Cardiac fibroblast (primary cell): ENCODE results near the gene TIMELESS.
"Not testable (repeated sequence)": the region's sequence is repeated elsewhere in the genome, so short reads cannot be mapped to it uniquely, and the experiment has no call there.

Experiments
- DNase-seq, 2 donors: peaks; one replicate each; pipeline versions ENCODE4 v3.0.0 to v3.0.0-alpha.2; 2010; ENCODE audit warnings: low read depth in 2 of 2
- H3K4me3 ChIP-seq, 2 donors: replicated peaks in 1 of 2; 1 replicate in 1 of 2; 2 replicates in 1 of 2; pipeline ENCODE4 v1.5.1; 2011; ENCODE audit warnings: low read depth in 2 of 2, low read length in 2 of 2, mild to moderate bottlenecking in 2 of 2, moderate library complexity in 1 of 2
- CTCF ChIP-seq: IDR thresholded peaks from one replicate; pipeline ENCODE4 v1.5.1; 2011; ENCODE audit warnings: low read depth, mild to moderate bottlenecking, low read length, inconsistent platforms

The TIMELESS gene

GRCh38 chr12:56408799-56409417, 40.3 kb downstream of the TIMELESS start:
- TF ChIP-seq CTCF = no peak
- no peak overlapping the region for H3K4me3 ChIP-seq
- DNase-seq = no peak

- not testable (repeated sequence) for H3K4me3 ChIP-seq, DNase-seq
Observed at GRCh38 chr12:56404227-56404626, 45.0 kb downstream of the TIMELESS start.

- H3K4me3 ChIP-seq, DNase-seq: not testable (repeated sequence)
Observed at GRCh38 chr12:56401612-56402011, 47.6 kb downstream of the TIMELESS start.

GRCh38 chr12:56401125-56401524, 48.1 kb downstream of the TIMELESS start:
- H3K4me3 ChIP-seq, DNase-seq: not testable (repeated sequence)

- H3K4me3 ChIP-seq, DNase-seq: not testable (repeated sequence)
Observed at GRCh38 chr12:56399466-56399865, 49.8 kb downstream of the TIMELESS start.

GRCh38 chr12:56398324-56398723, 50.9 kb downstream of the TIMELESS start:
- no peak overlapping the region for H3K4me3 ChIP-seq
- no peak for DNase-seq
- TF ChIP-seq CTCF = no peak

- H3K4me3 ChIP-seq = no peak overlapping the region
- no peak for TF ChIP-seq CTCF
Observed at GRCh38 chr12:56392331-56392730, 56.9 kb downstream of the TIMELESS start.

GRCh38 chr12:56391721-56392120, 57.5 kb downstream of the TIMELESS start:
- no peak for DNase-seq
- no peak for TF ChIP-seq CTCF
- no peak overlapping the region for H3K4me3 ChIP-seq

More at GRCh38 chr12:56392331-56392730, 56.9 kb downstream of the TIMELESS start:
- DNase-seq = no peak

GRCh38 chr12:56389412-56389811, 59.8 kb downstream of the TIMELESS start:
- DNase-seq = no peak
- no peak overlapping the region for H3K4me3 ChIP-seq
- TF ChIP-seq CTCF = no peak
